Measurements from ENCODE around the gene DHRS3.

- TF ChIP-seq, protein P1, sequence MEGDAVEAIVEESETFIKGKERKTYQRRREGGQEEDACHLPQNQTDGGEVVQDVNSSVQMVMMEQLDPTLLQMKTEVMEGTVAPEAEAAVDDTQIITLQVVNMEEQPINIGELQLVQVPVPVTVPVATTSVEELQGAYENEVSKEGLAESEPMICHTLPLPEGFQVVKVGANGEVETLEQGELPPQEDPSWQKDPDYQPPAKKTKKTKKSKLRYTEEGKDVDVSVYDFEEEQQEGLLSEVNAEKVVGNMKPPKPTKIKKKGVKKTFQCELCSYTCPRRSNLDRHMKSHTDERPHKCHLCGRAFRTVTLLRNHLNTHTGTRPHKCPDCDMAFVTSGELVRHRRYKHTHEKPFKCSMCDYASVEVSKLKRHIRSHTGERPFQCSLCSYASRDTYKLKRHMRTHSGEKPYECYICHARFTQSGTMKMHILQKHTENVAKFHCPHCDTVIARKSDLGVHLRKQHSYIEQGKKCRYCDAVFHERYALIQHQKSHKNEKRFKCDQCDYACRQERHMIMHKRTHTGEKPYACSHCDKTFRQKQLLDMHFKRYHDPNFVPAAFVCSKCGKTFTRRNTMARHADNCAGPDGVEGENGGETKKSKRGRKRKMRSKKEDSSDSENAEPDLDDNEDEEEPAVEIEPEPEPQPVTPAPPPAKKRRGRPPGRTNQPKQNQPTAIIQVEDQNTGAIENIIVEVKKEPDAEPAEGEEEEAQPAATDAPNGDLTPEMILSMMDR (conservative IDR thresholded peaks at IDR 0.05) = no peak
- TF ChIP-seq EZH2 (IDR thresholded peaks at IDR 0.05; ENCODE audit: low read depth) = no peak
Observed at GRCh38 chr1:12610941-12611340, 7.1 kb downstream of the DHRS3 start.

All from PC-9 (cell line).